HepG2 (cell line): Measurements from ENCODE around the gene DCLK1. TPM values are rescaled to one million over a fixed set of nuclear protein-coding genes. Genes with fewer than 3 reads are reported as not detected.

Experiments
- ATAC-seq: fragments of 200-7000 bp; cut with Tn5 transposase; 3 replicates; pipeline ENCODE4 v1.9.1; 2020; ENCODE audit warnings: mild to moderate bottlenecking, moderate library complexity
- BruUV-seq: library from RNA; stranded (reverse); fragments of 400-500 nt; replicated peaks from 2 replicates; lab custom pipeline; 2021; lab: Mats Ljungman, UMichigan
- CTCF ChIA-PET: fragments of 300-600 bp; formaldehyde crosslinking; extraction: SDS; loops from one replicate; lab custom pipeline; 2021; ENCODE audit warnings: low total read pairs, inconsistent platforms, low intra/inter-chr PET ratio; lab: Yijun Ruan, JAX
- POLR2A ChIA-PET: fragments of 350-600 bp; sonication (Branson Sonifier 250); formaldehyde crosslinking; loops from one replicate; lab custom pipeline; 2020; ENCODE audit warnings: antibody characterized with exemption, inconsistent platforms; lab: Yijun Ruan, JAX
- DNase-seq: peaks from one replicate; pipeline ENCODE4 v3.0.0-alpha.2; 2015; ENCODE audit warnings: low spot score
- FAIRE-seq: peaks from 3 replicates; lab custom pipeline; 2011; peaks lifted over from hg19 to GRCh38; lab: Jason Lieb, UNC
- H2AFZ ChIP-seq: one replicate; pipeline ENCODE4 v1.6.1; 2011; ENCODE audit warnings: low read length, inconsistent platforms
- H3K27ac ChIP-seq: fragments of 300-600 bp; 3 replicates; pipeline ENCODE4 v1.8.0; 2011; ENCODE audit warnings: mixed run types, mild to moderate bottlenecking, mixed read lengths, low read length, inconsistent platforms; ENCODE audit not compliant: insufficient read depth; ENCODE audit errors: extremely low read length
- H3K27me3 ChIP-seq, 2 experiments: fragments of 200-600 bp in 1 of 2; 2 replicates in 1 of 2; 3 replicates in 1 of 2; pipeline versions ENCODE4 v1.6.0 to v1.8.0; 2011; ENCODE audit warnings: low read length in 2 of 2, mild to moderate bottlenecking in 2 of 2, moderate library complexity in 2 of 2, inconsistent platforms in 1 of 2; ENCODE audit not compliant: insufficient read depth in 2 of 2, control insufficient read depth in 1 of 2
- H3K36me3 ChIP-seq, 2 experiments: fragments of 200-600 bp in 1 of 2; replicated peaks in 1 of 2; 2 replicates in 1 of 2; 3 replicates in 1 of 2; pipeline versions ENCODE4 v1.5.1 to v1.8.0; 2011; ENCODE audit warnings: low read length in 2 of 2, inconsistent platforms in 1 of 2; ENCODE audit not compliant: insufficient read depth in 2 of 2, control insufficient read depth in 1 of 2
- H3K4me1 ChIP-seq: 2 replicates; pipeline ENCODE4 v1.5.1; 2012; ENCODE audit warnings: low read length, inconsistent platforms; ENCODE audit not compliant: insufficient read depth
- H3K4me2 ChIP-seq: 2 replicates; pipeline ENCODE4 v1.6.0; 2011; ENCODE audit warnings: low read depth, low read length, inconsistent platforms
- H3K4me3 ChIP-seq, 3 experiments: fragments of 200-600 bp in 1 of 3; sonication (generic), shearing (Covaris generic) in 1 of 3; replicated peaks in 1 of 3; 2 replicates each; pipeline ENCODE4 v1.5.1; 2011 to 2016; ENCODE audit warnings: low read length in 3 of 3, inconsistent platforms in 2 of 3, low read depth in 2 of 3, mild to moderate bottlenecking in 2 of 3, control low read depth in 1 of 3, mixed read lengths in 1 of 3; ENCODE audit not compliant: insufficient read depth in 1 of 3
- H3K79me2 ChIP-seq: one replicate; pipeline ENCODE4 v1.6.1; 2011; ENCODE audit warnings: low read length, inconsistent platforms; ENCODE audit not compliant: insufficient read depth
- H3K9ac ChIP-seq: 2 replicates; pipeline ENCODE4 v1.6.0; 2011; ENCODE audit warnings: mild to moderate bottlenecking, low read depth, low read length, inconsistent platforms; ENCODE audit not compliant: insufficient read depth
- H3K9me3 ChIP-seq: 2 replicates; pipeline ENCODE4 v1.5.1; 2012; ENCODE audit warnings: mild to moderate bottlenecking, low read length
- H4K20me1 ChIP-seq: 2 replicates; pipeline ENCODE4 v1.6.0; 2011; ENCODE audit warnings: inconsistent platforms, mild to moderate bottlenecking, low read length, moderate library complexity; ENCODE audit not compliant: insufficient read depth
- IKZF4 ChIP-seq: sonication (generic); formaldehyde crosslinking; IDR thresholded peaks from 2 replicates; pipeline ENCODE4 v1.5.1; 2020; ENCODE audit warnings: borderline replicate concordance, mild to moderate bottlenecking, low read depth, missing genetic modification reagents; ENCODE audit errors: not compliant biosample characterization
- MIER2 ChIP-seq: IDR thresholded peaks from 2 replicates; pipeline ENCODE4 v1.6.1; 2016; ENCODE audit warnings: missing biosample characterization, missing genetic modification reagents
- ZNF432 ChIP-seq: sonication (generic); formaldehyde crosslinking; IDR thresholded peaks from 2 replicates; pipeline ENCODE4 v1.5.0; 2020; ENCODE audit warnings: missing genetic modification reagents, mild to moderate bottlenecking, borderline replicate concordance
- WGBS: methylation state at CpG from one replicate; pipeline ENCODE4 v1.1.6; 2017; ENCODE audit warnings: low lambda C conversion rate; 5-methylcytosine and 5-hydroxymethylcytosine counted together
- in situ Hi-C: cut with HindIII; loops from 2 replicates; pipeline ENCODE4 v1.10.0; 2017; ENCODE audit warnings: low pct_unique_long_range_greater_than_20kb; ENCODE audit not compliant: extremely low pct_ligation_motif_present
- intact Hi-C: fragments of 100-400 bp; cut with micrococcal nuclease; formaldehyde crosslinking; loops from one replicate; pipeline ENCODE4 v1.10.0; 2022; ENCODE audit not compliant: unreplicated experiment
- polyA plus RNA-seq, 8 experiments: library from polyadenylated mRNA; depleted of rRNA in 3 of 8; stranded (reverse) in 7 of 8; unstranded in 1 of 8; fragments of >200 nt; fragmentation: Illumina TruSeq in 4 of 8; extraction: Trizol in 4 of 8; gene quantifications; 2 replicates each; pipeline versions ENCODE4 v1.2.1 to v1.2.3, GENCODE V29; 2011 to 2016; ENCODE audit warnings: low read depth in 4 of 8, missing spikeins in 1 of 8, mixed read lengths in 1 of 8; ENCODE audit not compliant: insufficient read depth in 1 of 8
- total RNA-seq, 5 experiments: library from RNA; depleted of rRNA; stranded (reverse); fragments of >200 nt; fragmentation: Illumina TruSeq; extraction: Trizol; gene quantifications; 2 replicates each; pipeline ENCODE4 v1.2.3, GENCODE V29; 2016; ENCODE audit warnings: low read depth in 1 of 5
- TF ChIP-seq, protein P1 (sequence below): sonication (generic); formaldehyde crosslinking; IDR thresholded peaks from 2 replicates; pipeline ENCODE4 v1.4.0; 2020; ENCODE audit warnings: missing genetic modification reagents
- TF ChIP-seq, protein P2 (sequence below): IDR thresholded peaks from 2 replicates; pipeline ENCODE4 v1.6.1; 2016; ENCODE audit warnings: low read depth, borderline replicate concordance
- TF ChIP-seq, protein P3 (sequence below): sonication (generic); formaldehyde crosslinking; IDR thresholded peaks from 2 replicates; pipeline ENCODE4 v1.8.1; 2023; ENCODE audit warnings: mild to moderate bottlenecking, missing genetic modification reagents, borderline replicate concordance
- TF ChIP-seq, protein P4 (sequence below): sonication (generic); formaldehyde crosslinking; IDR thresholded peaks from 2 replicates; pipeline ENCODE4 v1.4.0; 2020; ENCODE audit warnings: missing genetic modification reagents
- TF ChIP-seq, protein P5 (sequence below): sonication (generic); formaldehyde crosslinking; IDR thresholded peaks from 2 replicates; pipeline ENCODE4 v1.9.0; 2021; ENCODE audit warnings: missing genetic modification reagents, mild to moderate bottlenecking, borderline replicate concordance

Gene DCLK1
- total and polyA plus RNA-seq, 2 of the 13 experiments (the other 11 are each of a cell fraction or from before 2014, with no cell fraction given) = not detected

DNA sequence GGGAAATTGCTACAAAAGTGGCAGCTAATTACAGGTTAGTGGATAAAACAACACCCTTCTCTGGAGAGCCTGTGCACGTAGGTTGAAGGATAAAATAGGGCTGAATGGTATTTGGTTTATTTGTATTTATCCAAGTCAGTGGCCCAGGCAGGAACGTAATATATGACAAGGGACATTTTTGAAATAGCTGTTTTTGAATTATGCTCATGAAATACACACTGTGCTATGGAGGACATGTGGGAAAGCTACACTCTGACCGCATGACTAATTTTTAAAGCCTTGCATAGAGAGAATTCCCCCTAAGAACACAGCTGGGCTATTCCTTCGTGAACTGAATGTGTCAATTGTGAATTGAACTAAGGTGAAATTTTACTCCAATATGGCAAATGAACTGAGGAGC, 362.6 kb downstream of the DCLK1 start:
- Histone ChIP-seq H3K27me3 (no peaks in the 10 kb centered on the region; a peak in 1 of 5 replicates), H3K9ac (no peak overlapping the region), H3K4me1 (no peaks in the 10 kb centered on the region), H4K20me1 (no peaks in the 10 kb centered on the region), H3K36me3 (no peaks in the 10 kb centered on the region), H3K4me2 (no peak overlapping the region), H3K79me2 (no peaks in the 10 kb centered on the region), H3K27ac (no peak overlapping the region), H3K9me3 (no peaks in the 10 kb centered on the region), H2AFZ (no peak overlapping the region), H3K4me3 (no peak overlapping the region)
- intact Hi-C loops (no loop called here), in situ Hi-C loops (no loop called here)
- ChIA-PET CTCF (no interaction called here), POLR2A (no interaction called here)
- no peak for FAIRE-seq
- 7% methylated on average over 4 of the region's 4 CpGs for WGBS
- no TSS peak for BruUV-seq
- DNase-seq = no peak
- TF ChIP-seq, protein P1, sequence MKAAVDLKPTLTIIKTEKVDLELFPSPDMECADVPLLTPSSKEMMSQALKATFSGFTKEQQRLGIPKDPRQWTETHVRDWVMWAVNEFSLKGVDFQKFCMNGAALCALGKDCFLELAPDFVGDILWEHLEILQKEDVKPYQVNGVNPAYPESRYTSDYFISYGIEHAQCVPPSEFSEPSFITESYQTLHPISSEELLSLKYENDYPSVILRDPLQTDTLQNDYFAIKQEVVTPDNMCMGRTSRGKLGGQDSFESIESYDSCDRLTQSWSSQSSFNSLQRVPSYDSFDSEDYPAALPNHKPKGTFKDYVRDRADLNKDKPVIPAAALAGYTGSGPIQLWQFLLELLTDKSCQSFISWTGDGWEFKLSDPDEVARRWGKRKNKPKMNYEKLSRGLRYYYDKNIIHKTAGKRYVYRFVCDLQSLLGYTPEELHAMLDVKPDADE (CRISPR knock-in tag) = no peak
- TF ChIP-seq, protein P2, sequence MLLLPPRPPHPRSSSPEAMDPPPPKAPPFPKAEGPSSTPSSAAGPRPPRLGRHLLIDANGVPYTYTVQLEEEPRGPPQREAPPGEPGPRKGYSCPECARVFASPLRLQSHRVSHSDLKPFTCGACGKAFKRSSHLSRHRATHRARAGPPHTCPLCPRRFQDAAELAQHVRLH (CRISPR knock-in tag) = no peak
- TF ChIP-seq, protein P3, sequence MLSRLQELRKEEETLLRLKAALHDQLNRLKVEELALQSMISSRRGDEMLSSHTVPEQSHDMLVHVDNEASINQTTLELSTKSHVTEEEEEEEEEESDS (CRISPR knock-in tag) = no peak
- no peak for TF ChIP-seq ZNF432 (CRISPR knock-in tag)
- TF ChIP-seq, protein P4, sequence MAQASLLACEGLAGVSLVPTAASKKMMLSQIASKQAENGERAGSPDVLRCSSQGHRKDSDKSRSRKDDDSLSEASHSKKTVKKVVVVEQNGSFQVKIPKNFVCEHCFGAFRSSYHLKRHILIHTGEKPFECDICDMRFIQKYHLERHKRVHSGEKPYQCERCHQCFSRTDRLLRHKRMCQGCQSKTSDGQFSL (CRISPR knock-in tag) = no peak
- TF ChIP-seq, protein P5, sequence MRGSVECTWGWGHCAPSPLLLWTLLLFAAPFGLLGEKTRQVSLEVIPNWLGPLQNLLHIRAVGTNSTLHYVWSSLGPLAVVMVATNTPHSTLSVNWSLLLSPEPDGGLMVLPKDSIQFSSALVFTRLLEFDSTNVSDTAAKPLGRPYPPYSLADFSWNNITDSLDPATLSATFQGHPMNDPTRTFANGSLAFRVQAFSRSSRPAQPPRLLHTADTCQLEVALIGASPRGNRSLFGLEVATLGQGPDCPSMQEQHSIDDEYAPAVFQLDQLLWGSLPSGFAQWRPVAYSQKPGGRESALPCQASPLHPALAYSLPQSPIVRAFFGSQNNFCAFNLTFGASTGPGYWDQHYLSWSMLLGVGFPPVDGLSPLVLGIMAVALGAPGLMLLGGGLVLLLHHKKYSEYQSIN (CRISPR knock-in tag) = no peak
- no peak for TF ChIP-seq MIER2 (CRISPR knock-in tag)
- TF ChIP-seq IKZF4 (CRISPR knock-in tag) = no peak
- no peak for ATAC-seq
